ENCODE measurements around the gene LRMDA.

GRCh38 chr10:76540331-76540730, 1108.9 kb downstream of the LRMDA start:
- no peak for TF ChIP-seq POLR2A (IDR thresholded peaks at IDR 0.05)
- TF ChIP-seq CTCF (IDR thresholded peaks at IDR 0.05): no peak
